Measurements from ENCODE around the gene ADTRP. TPM values are rescaled to one million over a fixed set of nuclear protein-coding genes. Genes with fewer than 3 reads are reported as not detected.
A peak's percentile ranks its signal among the peaks of the same experiment; 100 is the strongest.

The ADTRP gene
- total RNA-seq, 3 donors from 2014 or later (not counting 1 experiment from before 2014, with no cell fraction given): 1.1 to 1.5 TPM; not detected in 1

- DNase-seq: no peak
- no peak for TF ChIP-seq CTCF (IDR thresholded peaks at IDR 0.05)
Observed at GRCh38 chr6:11736601-11737000, 42.0 kb downstream of the ADTRP start.

GRCh38 chr6:11734861-11735613 lies 43.6 kb downstream of the ADTRP start:
- DNase-seq (no peak), ATAC-seq (no peak)
- Histone ChIP-seq H3K27ac (ENCODE audit: low read length) (no peak overlapping the region), H3K4me3 (ENCODE audit: low read length) (no peak overlapping the region), H3K27me3 (ENCODE audit: control insufficient read depth, insufficient read depth, low read length) (peaks cover 3% of the 10 kb centered on the region), H3K4me1 (ENCODE audit: control insufficient read depth, insufficient read depth, low read length) (peaks cover 8% of the 10 kb centered on the region), H3K9me3 (ENCODE audit: control insufficient read depth, insufficient read depth, low read length) (no peaks in the 10 kb centered on the region), H3K36me3 (ENCODE audit: control insufficient read depth, insufficient read depth, low read length) (no peaks in the 10 kb centered on the region)
- Mint-ChIP-seq H3K9me3 (no peaks in the 10 kb centered on the region), H3K36me3 (no peaks in the 10 kb centered on the region), H3K4me1 (peaks cover 0 to 3% of the 10 kb centered on the region in 2 donors), H3K4me3 (no peak overlapping the region), H3K27me3 (ENCODE audit: low read depth in 2 of 2) (peaks cover 19 to 27% of the 10 kb centered on the region in 2 donors), H3K27ac (no peak overlapping the region)
- TF ChIP-seq CTCF (IDR thresholded peaks at IDR 0.05): no peak
- intact Hi-C loops (cut with micrococcal nuclease): no loop called here
- WGBS (ENCODE audit: insufficient coverage): 86% methylated on average over 6 of the region's 6 CpGs

More at GRCh38 chr6:11736601-11737000, 42.0 kb downstream of the ADTRP start:
- no peak overlapping the region for H3K27ac Mint-ChIP-seq
- intact Hi-C loops (cut with micrococcal nuclease): no loop called here
- Histone ChIP-seq H3K27me3 (ENCODE audit: control insufficient read depth, insufficient read depth, low read length) (peaks cover 3% of the 10 kb centered on the region), H3K9me3 (ENCODE audit: control insufficient read depth, insufficient read depth, low read length) (no peaks in the 10 kb centered on the region), H3K27ac (ENCODE audit: low read length) (no peak overlapping the region), H3K4me1 (ENCODE audit: control insufficient read depth, insufficient read depth, low read length) (peaks cover 8% of the 10 kb centered on the region), H3K4me3 (ENCODE audit: low read length) (no peak overlapping the region), H3K36me3 (ENCODE audit: control insufficient read depth, insufficient read depth, low read length) (no peaks in the 10 kb centered on the region)
- no peaks in the 10 kb centered on the region for H3K9me3 Mint-ChIP-seq
- H3K27me3 Mint-ChIP-seq (ENCODE audit: low read depth in 2 of 2): peaks cover 18 to 28% of the 10 kb centered on the region in 2 donors
- no peak overlapping the region for H3K4me3 Mint-ChIP-seq
- H3K36me3 Mint-ChIP-seq: no peaks in the 10 kb centered on the region
- no peak for ATAC-seq
- peaks cover 0 to 3% of the 10 kb centered on the region in 2 donors for H3K4me1 Mint-ChIP-seq
- 92% methylated on average over 6 of the region's 7 CpGs for WGBS (ENCODE audit: insufficient coverage)

- intact Hi-C loops (cut with micrococcal nuclease): no loop called here
- DNase-seq (peak in 1 of 2 donors; percentile 37), ATAC-seq (peak in 2 of 3 donors; percentile 36 to 68)
- no peak for TF ChIP-seq CTCF (IDR thresholded peaks at IDR 0.05)
- H3K27me3 ChIP-seq (ENCODE audit: control insufficient read depth, insufficient read depth, low read length): no peaks in the 10 kb centered on the region
- H3K4me1 Mint-ChIP-seq: peaks cover 0 to 3% of the 10 kb centered on the region in 2 donors
- peak overlapping the region; percentile 44 for H3K27ac ChIP-seq (ENCODE audit: low read length)
- no peak overlapping the region for H3K4me3 ChIP-seq (ENCODE audit: low read length)
- H3K36me3 Mint-ChIP-seq: no peaks in the 10 kb centered on the region
- H3K9me3 Mint-ChIP-seq: no peaks in the 10 kb centered on the region
- no peak overlapping the region for H3K4me3 Mint-ChIP-seq
- H3K36me3 ChIP-seq (ENCODE audit: control insufficient read depth, insufficient read depth, low read length): no peaks in the 10 kb centered on the region
- H3K4me1 ChIP-seq (ENCODE audit: control insufficient read depth, insufficient read depth, low read length): peaks cover 10% of the 10 kb centered on the region
- H3K27me3 Mint-ChIP-seq (ENCODE audit: low read depth in 2 of 2): peaks cover 30 to 54% of the 10 kb centered on the region in 2 donors
- no peaks in the 10 kb centered on the region for H3K9me3 ChIP-seq (ENCODE audit: control insufficient read depth, insufficient read depth, low read length)
- WGBS (ENCODE audit: insufficient coverage): 11% methylated on average over 12 of the region's 12 CpGs
- no peak overlapping the region for H3K27ac Mint-ChIP-seq
Observed at GRCh38 chr6:11732036-11732631, 46.5 kb downstream of the ADTRP start.
